GM12878 (cell line): Measurements from ENCODE around the gene PLCG1. TPM values are rescaled to one million over a fixed set of nuclear protein-coding genes. Genes with fewer than 3 reads are reported as not detected.

Experiments
- ATAC-seq: fragments of 200-7000 bp; cut with Tn5 transposase; 3 replicates; pipeline ENCODE4 v1.9.1; 2020; ENCODE audit warnings: mild to moderate bottlenecking, moderate library complexity
- BruUV-seq: library from RNA; stranded (reverse); fragments of 400-500 nt; replicated peaks from 2 replicates; lab custom pipeline; 2021; lab: Mats Ljungman, UMichigan
- CTCF ChIA-PET: fragments of 300-600 bp; sonication (Branson Sonifier 250); formaldehyde crosslinking; extraction: SDS; loops from one replicate; lab custom pipeline; 2021; ENCODE audit warnings: inconsistent platforms; lab: Yijun Ruan, JAX
- POLR2A ChIA-PET: fragments of 350-600 bp; formaldehyde crosslinking; extraction: SDS; loops from one replicate; lab custom pipeline; 2021; ENCODE audit warnings: inconsistent platforms; lab: Charles Lee
- RAD21 ChIA-PET: fragments of 300-600 bp; sonication (Branson Sonifier 250); formaldehyde crosslinking; loops from one replicate; lab custom pipeline; 2023; ENCODE audit warnings: antibody characterized with exemption; ENCODE audit not compliant: unreplicated experiment; lab: Charles Lee
- SMC1A ChIA-PET: fragments of 300-600 bp; sonication (Branson Sonifier 250); formaldehyde crosslinking; loops from one replicate; lab custom pipeline; 2023; ENCODE audit not compliant: unreplicated experiment, uncharacterized antibody; lab: Charles Lee
- DNase-seq: peaks from one replicate; pipeline ENCODE4 v3.0.0-alpha.2; 2011; ENCODE audit warnings: low read depth, low spot score
- FAIRE-seq: peaks from 3 replicates; lab custom pipeline; 2011; peaks lifted over from hg19 to GRCh38; lab: Jason Lieb, UNC
- H2AFZ ChIP-seq: 2 replicates; pipeline ENCODE4 v1.6.0; 2011; ENCODE audit warnings: low read depth, low read length, control low read depth; ENCODE audit not compliant: control insufficient read depth
- H3K27ac ChIP-seq: 2 replicates; pipeline ENCODE4 v1.5.1; 2011; ENCODE audit warnings: control low read depth; ENCODE audit not compliant: control insufficient read depth, insufficient read depth
- H3K27me3 ChIP-seq, 2 experiments: replicated peaks in 1 of 2; 2 replicates each; pipeline versions ENCODE4 v1.6.0 to v1.6.1; 2011; ENCODE audit warnings: low read length in 1 of 2; ENCODE audit not compliant: control insufficient read depth in 2 of 2, insufficient read depth in 2 of 2
- H3K36me3 ChIP-seq, 2 experiments: 2 replicates each; pipeline ENCODE4 v1.5.1; 2011; ENCODE audit warnings: low read length in 1 of 2; ENCODE audit not compliant: control insufficient read depth in 2 of 2, insufficient read depth in 2 of 2
- H3K4me1 ChIP-seq: 2 replicates; pipeline ENCODE4 v1.6.1; 2011; ENCODE audit warnings: mild to moderate bottlenecking, low read length, moderate library complexity, mixed read lengths; ENCODE audit not compliant: control insufficient read depth, insufficient read depth
- H3K4me2 ChIP-seq: 2 replicates; pipeline ENCODE4 v1.6.0; 2011; ENCODE audit warnings: control low read depth; ENCODE audit not compliant: control insufficient read depth, insufficient read depth
- H3K4me3 ChIP-seq: fragments of 200-600 bp; sonication (generic); 2 replicates; pipeline ENCODE4 v1.5.1; 2016
- H3K79me2 ChIP-seq: 2 replicates; pipeline ENCODE4 v1.6.0; 2011; ENCODE audit warnings: low read length; ENCODE audit not compliant: control insufficient read depth, insufficient read depth
- H3K9ac ChIP-seq: 2 replicates; pipeline ENCODE4 v1.8.0; 2011; ENCODE audit warnings: low read length, control low read depth, mixed read lengths; ENCODE audit not compliant: control insufficient read depth, insufficient read depth
- H3K9me3 ChIP-seq: replicated peaks from 3 replicates; pipeline ENCODE4 v1.5.1; 2011; ENCODE audit warnings: mild to moderate bottlenecking, low read length; ENCODE audit not compliant: control insufficient read depth, insufficient read depth
- H4K20me1 ChIP-seq: 2 replicates; pipeline ENCODE4 v1.6.0; 2011; ENCODE audit not compliant: control insufficient read depth, insufficient read depth
- BCLAF1 ChIP-seq: fragments of 450-650 bp; IDR thresholded peaks from 2 replicates; pipeline ENCODE4 v1.6.1; 2017; ENCODE audit warnings: antibody characterized with exemption, mild to moderate bottlenecking, moderate library complexity
- CHD1 ChIP-seq: IDR thresholded peaks from 2 replicates; pipeline ENCODE4 v1.6.1; 2012; ENCODE audit warnings: low read depth, low read length, improper control_type of control experiment
- HDAC2 ChIP-seq: fragments of 200-600 bp; sonication (generic); IDR thresholded peaks from 2 replicates; pipeline ENCODE4 v1.6.1; 2017
- IRF3 ChIP-seq: fragments of 450-650 bp; IDR thresholded peaks from 2 replicates; pipeline ENCODE4 v1.6.1; 2014; ENCODE audit warnings: mild to moderate bottlenecking
- MEF2A ChIP-seq: IDR thresholded peaks from 2 replicates; pipeline ENCODE4 v1.6.1; 2011; ENCODE audit warnings: low read depth, mild to moderate bottlenecking, low read length, moderate library complexity; ENCODE audit not compliant: insufficient read depth
- MTA3 ChIP-seq: IDR thresholded peaks from 2 replicates; pipeline ENCODE4 v1.6.1; 2012; ENCODE audit warnings: low read length, inconsistent platforms, borderline replicate concordance
- NRF1 ChIP-seq: conservative IDR thresholded peaks from 2 replicates; pipeline ENCODE4 v1.6.1; 2011; ENCODE audit warnings: mild to moderate bottlenecking, low read depth, low read length, improper control_type of control experiment
- STAT3 ChIP-seq: IDR thresholded peaks from 2 replicates; pipeline ENCODE4 v1.6.1; 2011; ENCODE audit warnings: low read depth, low read length, improper control_type of control experiment
- TCF12 ChIP-seq: IDR thresholded peaks from 2 replicates; pipeline ENCODE4 v1.6.1; 2011; ENCODE audit warnings: low read depth, mild to moderate bottlenecking, low read length
- YY1 ChIP-seq: IDR thresholded peaks from 2 replicates; pipeline ENCODE4 v1.6.1; 2011; ENCODE audit warnings: low read depth, mild to moderate bottlenecking, low read length
- WGBS: methylation state at CpG from one replicate; pipeline ENCODE4 v1.1.6; 2016; ENCODE audit warnings: low lambda C conversion rate; ENCODE audit not compliant: insufficient replicate concordance, insufficient coverage; ENCODE audit errors: missing lambda C conversion rate; 5-methylcytosine and 5-hydroxymethylcytosine counted together
- in situ Hi-C: fragments of 300-500 bp; cut with MboI; formaldehyde crosslinking; loops from 9 replicates; pipeline ENCODE4 v1.14.3; 2018; ENCODE audit warnings: mixed read lengths
- intact Hi-C: fragments of 100-400 bp; cut with micrococcal nuclease; formaldehyde crosslinking; loops from one replicate; pipeline ENCODE4 v1.14.2; 2022; ENCODE audit not compliant: unreplicated experiment
- polyA plus RNA-seq, 11 experiments: library from polyadenylated mRNA; depleted of rRNA in 4 of 11; unstranded in 6 of 11; stranded (reverse) in 5 of 11; fragments of >200 nt; fragmentation: Nextera tagmentation in 4 of 11; fragmentation: Illumina TruSeq in 1 of 11; extraction: Ambion mirVana in 4 of 11; extraction: Trizol in 1 of 11; gene quantifications; 1 replicate in 1 of 11; 2 replicates in 10 of 11; pipeline versions ENCODE4 v1.2.1 to v1.2.3, GENCODE V29; 2011 to 2016; ENCODE audit warnings: inconsistent platforms in 2 of 11, missing spikeins in 2 of 11, low read depth in 1 of 11
- total RNA-seq, 4 experiments: library from RNA; depleted of rRNA in 3 of 4; stranded (reverse); fragments of >200 nt in 3 of 4; fragmentation: Illumina TruSeq in 1 of 4; extraction: Trizol in 1 of 4; gene quantifications; 2 replicates each; pipeline versions ENCODE4 v1.2.1 to v1.2.3, GENCODE V29; 2013 to 2021
- TF ChIP-seq, protein P1 (sequence below), 3 experiments: IDR thresholded peaks in 2 of 3; conservative IDR thresholded peaks in 1 of 3; 2 replicates each; pipeline ENCODE4 v1.5.1; 2011; ENCODE audit warnings: low read depth in 3 of 3, low read length in 3 of 3, mild to moderate bottlenecking in 3 of 3, control low read depth in 2 of 3, moderate library complexity in 2 of 3, inconsistent platforms in 1 of 3, mixed read lengths in 1 of 3; ENCODE audit not compliant: control insufficient read depth in 2 of 3, insufficient read depth in 1 of 3; ENCODE audit errors: extremely low read depth in 1 of 3

PLCG1 gene
- total and polyA plus RNA-seq, 10 of the 15 experiments (the other 5 are each of a cell fraction or from before 2014, with no cell fraction given) = 2.6 to 114 (median 45.3) TPM

GRCh38 chr20:41121399-41121798 lies 15.9 kb upstream of the PLCG1 start:
- Histone ChIP-seq H3K27ac (no peak overlapping the region), H3K9ac (no peak overlapping the region), H3K9me3 (no peaks in the 10 kb centered on the region), H2AFZ (no peak overlapping the region), H3K27me3 (no peaks in the 10 kb centered on the region), H3K4me3 (no peak overlapping the region), H3K36me3 (peaks cover 23 to 51% of the 10 kb centered on the region in 2 experiments), H4K20me1 (no peaks in the 10 kb centered on the region), H3K4me2 (no peak overlapping the region), H3K4me1 (no peaks in the 10 kb centered on the region), H3K79me2 (no peaks in the 10 kb centered on the region)
- RAD21 ChIA-PET = interaction anchor here (2.2 kb wide), 2 partner anchors 11 to 130 kb away, joined by 5 to 7 read pairs; no protein-coding TSS in a partner anchor
- CTCF ChIA-PET = interaction anchor here (0.7 to 3.0 kb wide), 9 partner anchors 10 to 153 kb away, joined by 3 to 11 read pairs (median 4); no protein-coding TSS in a partner anchor
- FAIRE-seq (no peak), ATAC-seq (no peak), DNase-seq (no peak)
- WGBS = 97% methylated on average over 3 of the region's 3 CpGs
- in situ Hi-C loops (no loop called here), intact Hi-C loops (no loop called here)
- SMC1A ChIA-PET = interaction anchor here (1.0 to 2.6 kb wide), 2 partner anchors 11 to 328 kb away, joined by 3 to 8 read pairs; no protein-coding TSS in a partner anchor
- POLR2A ChIA-PET = interaction anchor here (0.9 to 1.2 kb wide), 3 partner anchors 19 to 31 kb away, joined by 3 to 5 read pairs (median 4); no protein-coding TSS in a partner anchor
- TF ChIP-seq IRF3 (no peak), CHD1 (no peak), STAT3 (no peak), YY1 (no peak), HDAC2 (no peak), MTA3 (no peak), BCLAF1 (no peak), MEF2A (no peak), TCF12 (no peak), NRF1 (no peak)
- TF ChIP-seq, protein P1, sequence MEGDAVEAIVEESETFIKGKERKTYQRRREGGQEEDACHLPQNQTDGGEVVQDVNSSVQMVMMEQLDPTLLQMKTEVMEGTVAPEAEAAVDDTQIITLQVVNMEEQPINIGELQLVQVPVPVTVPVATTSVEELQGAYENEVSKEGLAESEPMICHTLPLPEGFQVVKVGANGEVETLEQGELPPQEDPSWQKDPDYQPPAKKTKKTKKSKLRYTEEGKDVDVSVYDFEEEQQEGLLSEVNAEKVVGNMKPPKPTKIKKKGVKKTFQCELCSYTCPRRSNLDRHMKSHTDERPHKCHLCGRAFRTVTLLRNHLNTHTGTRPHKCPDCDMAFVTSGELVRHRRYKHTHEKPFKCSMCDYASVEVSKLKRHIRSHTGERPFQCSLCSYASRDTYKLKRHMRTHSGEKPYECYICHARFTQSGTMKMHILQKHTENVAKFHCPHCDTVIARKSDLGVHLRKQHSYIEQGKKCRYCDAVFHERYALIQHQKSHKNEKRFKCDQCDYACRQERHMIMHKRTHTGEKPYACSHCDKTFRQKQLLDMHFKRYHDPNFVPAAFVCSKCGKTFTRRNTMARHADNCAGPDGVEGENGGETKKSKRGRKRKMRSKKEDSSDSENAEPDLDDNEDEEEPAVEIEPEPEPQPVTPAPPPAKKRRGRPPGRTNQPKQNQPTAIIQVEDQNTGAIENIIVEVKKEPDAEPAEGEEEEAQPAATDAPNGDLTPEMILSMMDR (IDR thresholded peaks at IDR 0.05 in 2 of 3, conservative IDR thresholded peaks at IDR 0.05 in 1 of 3; ENCODE audit: control insufficient read depth in 2 of 3, extremely low read depth in 1 of 3, insufficient read depth in 1 of 3, low read depth in 3 of 3, low read length in 3 of 3) = no peak
- no TSS peak for BruUV-seq
